KG1 (cell line): ENCODE measurements around the gene ZCWPW1.
"Not testable (repeated sequence)": the region's sequence is repeated elsewhere in the genome, so short reads cannot be mapped to it uniquely, and the experiment has no call there.

Source experiments
- DNase-seq: peaks from one replicate; lab custom pipeline; 2025; lab: John Stamatoyannopoulos, UW

The ZCWPW1 gene

GRCh38 chr7:100456562-100456961 is 28.1 kb upstream of the ZCWPW1 start:
- DNase-seq, result no peak

- no peak for DNase-seq
Observed at GRCh38 chr7:100455206-100455605, 26.7 kb upstream of the ZCWPW1 start.

- not testable (repeated sequence) for DNase-seq
Observed at GRCh38 chr7:100453854-100454253, 25.4 kb upstream of the ZCWPW1 start.

- DNase-seq, result no peak
Observed at GRCh38 chr7:100452513-100452912, 24.0 kb upstream of the ZCWPW1 start.

- no peak for DNase-seq
Observed at GRCh38 chr7:100449190-100449795, 20.8 kb upstream of the ZCWPW1 start.

GRCh38 chr7:100447363-100447762 is 18.9 kb upstream of the ZCWPW1 start:
- DNase-seq, result not testable (repeated sequence)

- DNase-seq, result no peak
Observed at GRCh38 chr7:100446040-100446439, 17.5 kb upstream of the ZCWPW1 start.

- DNase-seq, result no peak
Observed at GRCh38 chr7:100444311-100445278, 16.1 kb upstream of the ZCWPW1 start.

GRCh38 chr7:100443096-100443840 is 14.8 kb upstream of the ZCWPW1 start:
- no peak for DNase-seq

GRCh38 chr7:100441641-100442535 is 13.4 kb upstream of the ZCWPW1 start:
- no peak for DNase-seq

- DNase-seq, result not testable (repeated sequence)
Observed at GRCh38 chr7:100439244-100439643, 10.7 kb upstream of the ZCWPW1 start.

GRCh38 chr7:100438731-100439130 is 10.2 kb upstream of the ZCWPW1 start:
- not testable (repeated sequence) for DNase-seq

GRCh38 chr7:100438172-100438571 is 9.7 kb upstream of the ZCWPW1 start:
- no peak for DNase-seq

GRCh38 chr7:100437150-100438100 is 8.9 kb upstream of the ZCWPW1 start:
- DNase-seq, result no peak

GRCh38 chr7:100435401-100436304 is 7.2 kb upstream of the ZCWPW1 start:
- DNase-seq, result no peak

- no peak for DNase-seq
Observed at GRCh38 chr7:100434297-100435144, 6.0 kb upstream of the ZCWPW1 start.

- DNase-seq, result no peak
Observed at GRCh38 chr7:100433592-100434296, 5.2 kb upstream of the ZCWPW1 start.

- no peak for DNase-seq
Observed at GRCh38 chr7:100433276-100433591, 4.7 kb upstream of the ZCWPW1 start.
